MM.1S (cell line): Measurements from ENCODE around the gene PIK3C2A.

Experiments used
- CTCF ChIP-seq: fragments of 300-600 bp; sonication (generic); IDR thresholded peaks from 2 replicates; pipeline ENCODE4 v1.5.1; 2016; ENCODE audit warnings: antibody characterized with exemption, low read length, mixed read lengths
- EZH2 ChIP-seq: fragments of 300-600 bp; sonication (generic); optimal IDR thresholded peaks from 2 replicates; pipeline ENCODE3; 2017; ENCODE audit warnings: low read depth, mild to moderate bottlenecking, antibody characterized with exemption, low read length, mixed read lengths

- TF ChIP-seq EZH2 (no peak), CTCF (no peak)
Measured at GRCh38 chr11:17219016-17219415, 11.2 kb upstream of the PIK3C2A start.
